Measurements from ENCODE around the gene NEURL4. TPM values are rescaled to one million over a fixed set of nuclear protein-coding genes. Genes with fewer than 3 reads are reported as not detected.
A peak's percentile ranks its signal among the peaks of the same experiment; 100 is the strongest.

NEURL4 gene
- total RNA-seq, 4 donors from 2014 or later, result 12.4 to 64.7 (median 34.1) TPM

GRCh38 chr17:7352910-7353635 lies 23.9 kb upstream of the NEURL4 start:
- Histone ChIP-seq H3K9me3 (no peaks in the 10 kb centered on the region), H3K4me1 (peaks cover 0 to 8% of the 10 kb centered on the region in 2 donors), H3K4me3 (peak overlapping the region in 1 of 2 donors; percentile 76), H3K36me3 (no peaks in the 10 kb centered on the region), H3K27me3 (no peaks in the 10 kb centered on the region), H3K27ac (peak overlapping the region; percentile 95 to 97)
- DNase-seq, result no peak
- TF ChIP-seq POLR2A (IDR thresholded peaks at IDR 0.05) (no peak), CTCF (IDR thresholded peaks at IDR 0.05) (no peak)
- intact Hi-C loops (cut with DNase I; ENCODE audit: low total_unique reads), result loop anchor here (10.0 kb wide), 1 partner anchor 232 kb away; the partner anchor contains the start of gene MPDU1

GRCh38 chr17:7352503-7352889 lies 23.4 kb upstream of the NEURL4 start:
- H3K36me3 ChIP-seq, result no peaks in the 10 kb centered on the region
- no peak for DNase-seq
- peak overlapping the region; percentile 95 to 97 for H3K27ac ChIP-seq
- intact Hi-C loops (cut with DNase I; ENCODE audit: low total_unique reads), result loop anchor here (10.0 kb wide), 1 partner anchor 232 kb away; the partner anchor contains the start of gene MPDU1
- H3K27me3 ChIP-seq, result no peaks in the 10 kb centered on the region
- peak overlapping the region; percentile 76 to 97 for H3K4me3 ChIP-seq
- no peaks in the 10 kb centered on the region for H3K9me3 ChIP-seq
- TF ChIP-seq CTCF (IDR thresholded peaks at IDR 0.05) (peak in 2 of 4 experiments; percentile 69 to 85), POLR2A (IDR thresholded peaks at IDR 0.05) (no peak)
- peaks cover 0 to 8% of the 10 kb centered on the region in 2 donors for H3K4me1 ChIP-seq

- intact Hi-C loops (cut with DNase I; ENCODE audit: low total_unique reads), result loop anchor here (10.0 kb wide), 1 partner anchor 233 kb away; the partner anchor contains the start of gene MPDU1
- Histone ChIP-seq H3K27ac (peak within 1 kb of the TSS; percentile 95 to 97), H3K27me3 (no peaks in the 10 kb centered on the region), H3K4me3 (peak within 1 kb of the TSS; percentile 76 to 97), H3K9me3 (no peaks in the 10 kb centered on the region), H3K36me3 (no peaks in the 10 kb centered on the region), H3K4me1 (peaks cover 0 to 8% of the 10 kb centered on the region in 2 donors)
- peak; percentile 88 to 93 for DNase-seq
- TF ChIP-seq POLR2A (IDR thresholded peaks at IDR 0.05) (peak; percentile 19 to 65), CTCF (IDR thresholded peaks at IDR 0.05) (peak in 2 of 4 experiments; percentile 41 to 55)
Measured at GRCh38 chr17:7351665-7352502, 22.7 kb upstream of the NEURL4 start, which contains the start of gene KCTD11. TSS of gene KCTD11 (plus strand) at chr17:7352162.

GRCh38 chr17:7348478-7349242 lies 19.5 kb upstream of the NEURL4 start:
- Histone ChIP-seq H3K9me3 (no peaks in the 10 kb centered on the region), H3K4me1 (peaks cover 0 to 8% of the 10 kb centered on the region in 2 donors), H3K36me3 (no peaks in the 10 kb centered on the region), H3K4me3 (no peak overlapping the region), H3K27ac (peak overlapping the region in 1 of 2 donors; percentile 95), H3K27me3 (no peaks in the 10 kb centered on the region)
- DNase-seq, result no peak
- no peak for TF ChIP-seq CTCF (IDR thresholded peaks at IDR 0.05)
- TF ChIP-seq POLR2A (IDR thresholded peaks at IDR 0.05), result no peak
- intact Hi-C loops (cut with DNase I; ENCODE audit: low total_unique reads), result no loop called here
